PC-3 (cell line): ENCODE measurements around the gene ZNF488.

Experiments
- EZH2 ChIP-seq: fragments of 300-600 bp; sonication (generic); IDR thresholded peaks from one replicate; pipeline ENCODE4 v1.6.1; 2017; ENCODE audit warnings: antibody characterized with exemption, mild to moderate bottlenecking, low read length; ENCODE audit not compliant: unreplicated experiment
- EZH2phosphoT487 ChIP-seq: fragments of 300-600 bp; sonication (generic); IDR thresholded peaks from 2 replicates; pipeline ENCODE4 v1.6.1; 2018; ENCODE audit warnings: mild to moderate bottlenecking, antibody characterized with exemption, low read length, borderline replicate concordance
- TF ChIP-seq, protein P1 (sequence below): fragments of 300-600 bp; sonication (generic); conservative IDR thresholded peaks from 2 replicates; pipeline ENCODE4 v1.5.1; 2017; ENCODE audit warnings: antibody characterized with exemption, low read depth, mild to moderate bottlenecking, low read length

DNA sequence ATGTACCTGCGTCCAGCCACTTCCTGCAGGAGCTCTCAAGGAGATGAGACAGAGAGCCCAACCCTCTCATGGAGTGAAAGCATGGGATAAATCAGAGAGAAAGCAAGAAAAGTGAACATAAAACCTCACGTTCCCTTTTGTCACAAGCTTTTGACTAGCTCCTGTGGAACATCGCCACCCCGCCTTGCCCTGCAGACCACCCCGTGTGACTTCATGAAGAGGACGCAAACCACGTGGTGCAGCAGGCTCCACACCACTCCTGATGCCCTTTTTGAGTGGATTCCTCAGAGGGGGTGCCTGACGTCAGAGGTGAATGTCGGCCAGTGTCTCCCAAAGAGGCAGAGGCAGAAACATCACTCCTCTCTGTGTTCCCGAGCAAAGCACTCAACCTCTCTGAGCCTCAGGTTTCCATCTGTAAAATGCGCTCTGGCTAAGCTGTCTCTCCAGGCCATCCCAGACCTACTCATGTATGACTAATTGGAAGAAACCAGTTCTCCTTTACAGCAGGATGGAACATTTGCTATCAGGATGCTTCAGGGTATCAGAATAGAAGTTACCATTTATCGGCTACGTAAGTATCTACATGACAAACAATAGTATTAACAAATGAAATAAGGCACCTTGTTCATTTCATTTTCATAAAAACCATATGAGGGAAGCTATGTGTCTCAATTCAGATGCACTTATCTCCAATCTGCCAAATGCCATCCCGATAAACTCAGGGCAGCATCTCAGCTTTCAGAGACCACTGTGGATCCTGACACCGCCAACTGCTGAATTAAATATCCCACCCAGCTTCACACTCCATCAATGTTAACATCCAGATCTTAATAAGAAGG, 5.3 kb downstream of the ZNF488 start:
- TF ChIP-seq, protein P1, sequence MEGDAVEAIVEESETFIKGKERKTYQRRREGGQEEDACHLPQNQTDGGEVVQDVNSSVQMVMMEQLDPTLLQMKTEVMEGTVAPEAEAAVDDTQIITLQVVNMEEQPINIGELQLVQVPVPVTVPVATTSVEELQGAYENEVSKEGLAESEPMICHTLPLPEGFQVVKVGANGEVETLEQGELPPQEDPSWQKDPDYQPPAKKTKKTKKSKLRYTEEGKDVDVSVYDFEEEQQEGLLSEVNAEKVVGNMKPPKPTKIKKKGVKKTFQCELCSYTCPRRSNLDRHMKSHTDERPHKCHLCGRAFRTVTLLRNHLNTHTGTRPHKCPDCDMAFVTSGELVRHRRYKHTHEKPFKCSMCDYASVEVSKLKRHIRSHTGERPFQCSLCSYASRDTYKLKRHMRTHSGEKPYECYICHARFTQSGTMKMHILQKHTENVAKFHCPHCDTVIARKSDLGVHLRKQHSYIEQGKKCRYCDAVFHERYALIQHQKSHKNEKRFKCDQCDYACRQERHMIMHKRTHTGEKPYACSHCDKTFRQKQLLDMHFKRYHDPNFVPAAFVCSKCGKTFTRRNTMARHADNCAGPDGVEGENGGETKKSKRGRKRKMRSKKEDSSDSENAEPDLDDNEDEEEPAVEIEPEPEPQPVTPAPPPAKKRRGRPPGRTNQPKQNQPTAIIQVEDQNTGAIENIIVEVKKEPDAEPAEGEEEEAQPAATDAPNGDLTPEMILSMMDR, result no peak
- TF ChIP-seq EZH2 (no peak), EZH2phosphoT487 (no peak)
